Keratinocyte (primary cell): Measurements from ENCODE around the gene SPATA9. TPM values are rescaled to one million over a fixed set of nuclear protein-coding genes. Genes with fewer than 3 reads are reported as not detected.

Experiments used
- DNase-seq: peaks from one replicate; pipeline ENCODE4 v3.0.0-alpha.2; 2011; ENCODE audit warnings: low read depth, missing footprints, low spot score
- FAIRE-seq: peaks from 2 replicates; lab custom pipeline; 2011; peaks lifted over from hg19 to GRCh38; lab: Jason Lieb, UNC
- H2AFZ ChIP-seq: 2 replicates; pipeline ENCODE4 v1.6.0; 2012; ENCODE audit warnings: low read length, control low read depth, inconsistent platforms; ENCODE audit not compliant: control insufficient read depth
- H3K27ac ChIP-seq: 2 replicates; pipeline ENCODE4 v1.5.1; 2011; ENCODE audit warnings: low read length; ENCODE audit not compliant: control insufficient read depth, insufficient read depth
- H3K27me3 ChIP-seq: 3 replicates; pipeline ENCODE4 v1.6.0; 2011; ENCODE audit warnings: low read length; ENCODE audit not compliant: control insufficient read depth, insufficient read depth; ENCODE audit errors: extremely low read depth
- H3K36me3 ChIP-seq, 2 experiments: 2 replicates in 1 of 2; 3 replicates in 1 of 2; pipeline ENCODE4 v1.5.1; 2011; ENCODE audit warnings: low read length in 2 of 2, mild to moderate bottlenecking in 1 of 2; ENCODE audit not compliant: control insufficient read depth in 2 of 2, insufficient read depth in 2 of 2; ENCODE audit errors: extremely low read depth in 1 of 2
- H3K4me1 ChIP-seq: 3 replicates; pipeline ENCODE4 v1.5.1; 2011; ENCODE audit warnings: low read length; ENCODE audit not compliant: control insufficient read depth, insufficient read depth; ENCODE audit errors: extremely low read depth
- H3K4me2 ChIP-seq: 3 replicates; pipeline ENCODE4 v1.6.0; 2011; ENCODE audit warnings: low read depth, low read length; ENCODE audit not compliant: control insufficient read depth, insufficient read depth; ENCODE audit errors: extremely low read depth
- H3K4me3 ChIP-seq, 3 experiments: fragments of 200-600 bp in 1 of 3; sonication (generic) in 1 of 3; 2 replicates in 2 of 3; 3 replicates in 1 of 3; pipeline ENCODE4 v1.5.1; 2011 to 2016; ENCODE audit warnings: low read length in 3 of 3, mild to moderate bottlenecking in 3 of 3, control low read depth in 2 of 3, inconsistent platforms in 1 of 3, low read depth in 1 of 3, mixed read lengths in 1 of 3, mixed run types in 1 of 3, moderate library complexity in 1 of 3; ENCODE audit not compliant: control insufficient read depth in 2 of 3, insufficient read depth in 2 of 3; ENCODE audit errors: extremely low read depth in 1 of 3
- H3K79me2 ChIP-seq: 2 replicates; pipeline ENCODE4 v1.6.0; 2012; ENCODE audit warnings: low read length; ENCODE audit not compliant: control insufficient read depth, insufficient read depth
- H3K9ac ChIP-seq: 3 replicates; pipeline ENCODE4 v1.6.0; 2011; ENCODE audit warnings: low read length; ENCODE audit not compliant: control insufficient read depth, insufficient read depth; ENCODE audit errors: extremely low read depth
- H3K9me1 ChIP-seq: 3 replicates; pipeline ENCODE4 v1.6.0; 2011; ENCODE audit warnings: low read length; ENCODE audit not compliant: control insufficient read depth, insufficient read depth; ENCODE audit errors: extremely low read depth
- H3K9me3 ChIP-seq: 2 replicates; pipeline ENCODE4 v1.5.1; 2012; ENCODE audit warnings: low read depth, low read length; ENCODE audit not compliant: control insufficient read depth
- H4K20me1 ChIP-seq: 3 replicates; pipeline ENCODE4 v1.6.0; 2011; ENCODE audit warnings: low read length; ENCODE audit not compliant: control insufficient read depth, insufficient read depth; ENCODE audit errors: extremely low read depth
- EZH2 ChIP-seq: IDR thresholded peaks from one replicate; pipeline ENCODE4 v1.6.1; 2012; ENCODE audit warnings: inconsistent platforms, mild to moderate bottlenecking, low read length, moderate library complexity
- dilution Hi-C: fragments of 300-500 bp; cut with MboI; formaldehyde crosslinking; loops from one replicate; pipeline ENCODE4 v1.7.0; 2020; ENCODE audit warnings: low sequenced_read_pairs; ENCODE audit not compliant: extremely low pct_ligation_motif_present
- polyA plus RNA-seq, 5 experiments: library from polyadenylated mRNA; depleted of rRNA in 3 of 5; stranded (reverse) in 3 of 5; stranded (forward) in 1 of 5; unstranded in 1 of 5; fragments of >200 nt; gene quantifications; 1 replicate in 1 of 5; 2 replicates in 3 of 5; 3 replicates in 1 of 5; pipeline versions ENCODE4 v1.2.1 to v1.2.3, GENCODE V29; 2011 to 2012; ENCODE audit warnings: missing spikeins in 2 of 5, low read depth in 1 of 5, low replicate concordance in 1 of 5
- TF ChIP-seq, protein P1 (sequence below), 3 experiments: IDR thresholded peaks in 1 of 3; conservative IDR thresholded peaks in 1 of 3; optimal IDR thresholded peaks in 1 of 3; 2 replicates in 2 of 3; 3 replicates in 1 of 3; pipeline versions ENCODE3 to v1.5.1; 2011; ENCODE audit warnings: low read length in 3 of 3, mild to moderate bottlenecking in 3 of 3, moderate library complexity in 2 of 3, control low read depth in 1 of 3, inconsistent platforms in 1 of 3; ENCODE audit not compliant: insufficient read depth in 2 of 3; ENCODE audit errors: extremely low read depth in 1 of 3

The SPATA9 gene
- polyA plus RNA-seq, 1 donor (not counting 4 experiments of a cell fraction or from before 2014, with no cell fraction given): not detected

DNA sequence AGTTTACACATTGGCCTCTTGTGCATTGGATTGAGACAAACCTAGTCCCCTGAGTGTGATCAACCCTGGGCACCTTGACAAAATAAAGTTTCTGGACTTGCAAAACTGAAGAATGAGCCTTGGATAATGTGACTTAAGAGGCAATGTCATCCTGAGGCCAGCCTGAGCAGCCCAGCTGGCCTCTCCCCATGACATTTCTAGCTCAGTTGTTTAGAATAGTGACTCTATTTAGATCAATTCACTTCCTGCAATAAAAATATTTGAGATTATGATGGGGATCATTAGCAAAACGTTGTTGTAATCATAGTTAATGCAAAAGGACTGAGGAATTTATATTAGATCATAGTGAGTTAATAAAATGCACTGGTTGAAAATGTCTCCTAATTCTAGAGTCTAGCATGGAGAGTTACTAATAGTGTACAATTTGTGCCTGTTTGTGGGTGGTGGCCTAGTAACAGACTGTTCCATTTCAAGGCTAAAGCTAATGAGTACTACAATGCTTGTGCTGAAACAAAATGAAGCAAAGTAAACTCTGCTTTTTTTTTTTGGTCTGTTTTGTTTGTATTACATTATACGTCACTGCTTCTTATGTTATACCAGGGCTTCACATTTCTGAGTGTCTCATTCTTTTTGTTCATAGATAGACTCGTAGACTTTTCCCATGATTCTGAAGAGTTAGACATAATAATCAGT, 37.4 kb upstream of the SPATA9 start:
- DNase-seq: no peak
- Histone ChIP-seq H3K4me2 (no peak overlapping the region), H3K36me3 (no peaks in the 10 kb centered on the region), H3K9me1 (no peaks in the 10 kb centered on the region), H3K4me3 (no peak overlapping the region), H3K27ac (no peak overlapping the region), H3K9ac (no peak overlapping the region), H3K4me1 (peaks cover 11% of the 10 kb centered on the region), H3K9me3 (no peaks in the 10 kb centered on the region), H3K79me2 (no peaks in the 10 kb centered on the region), H4K20me1 (no peaks in the 10 kb centered on the region), H2AFZ (no peak overlapping the region), H3K27me3 (no peaks in the 10 kb centered on the region)
- dilution Hi-C loops: no loop called here
- TF ChIP-seq EZH2: no peak
- TF ChIP-seq, protein P1, sequence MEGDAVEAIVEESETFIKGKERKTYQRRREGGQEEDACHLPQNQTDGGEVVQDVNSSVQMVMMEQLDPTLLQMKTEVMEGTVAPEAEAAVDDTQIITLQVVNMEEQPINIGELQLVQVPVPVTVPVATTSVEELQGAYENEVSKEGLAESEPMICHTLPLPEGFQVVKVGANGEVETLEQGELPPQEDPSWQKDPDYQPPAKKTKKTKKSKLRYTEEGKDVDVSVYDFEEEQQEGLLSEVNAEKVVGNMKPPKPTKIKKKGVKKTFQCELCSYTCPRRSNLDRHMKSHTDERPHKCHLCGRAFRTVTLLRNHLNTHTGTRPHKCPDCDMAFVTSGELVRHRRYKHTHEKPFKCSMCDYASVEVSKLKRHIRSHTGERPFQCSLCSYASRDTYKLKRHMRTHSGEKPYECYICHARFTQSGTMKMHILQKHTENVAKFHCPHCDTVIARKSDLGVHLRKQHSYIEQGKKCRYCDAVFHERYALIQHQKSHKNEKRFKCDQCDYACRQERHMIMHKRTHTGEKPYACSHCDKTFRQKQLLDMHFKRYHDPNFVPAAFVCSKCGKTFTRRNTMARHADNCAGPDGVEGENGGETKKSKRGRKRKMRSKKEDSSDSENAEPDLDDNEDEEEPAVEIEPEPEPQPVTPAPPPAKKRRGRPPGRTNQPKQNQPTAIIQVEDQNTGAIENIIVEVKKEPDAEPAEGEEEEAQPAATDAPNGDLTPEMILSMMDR (optimal IDR thresholded peaks at IDR 0.05 in 1 of 3, IDR thresholded peaks at IDR 0.05 in 1 of 3, conservative IDR thresholded peaks at IDR 0.05 in 1 of 3; ENCODE audit: extremely low read depth in 1 of 3, insufficient read depth in 2 of 3, low read length in 3 of 3): no peak
- no peak for FAIRE-seq

DNA sequence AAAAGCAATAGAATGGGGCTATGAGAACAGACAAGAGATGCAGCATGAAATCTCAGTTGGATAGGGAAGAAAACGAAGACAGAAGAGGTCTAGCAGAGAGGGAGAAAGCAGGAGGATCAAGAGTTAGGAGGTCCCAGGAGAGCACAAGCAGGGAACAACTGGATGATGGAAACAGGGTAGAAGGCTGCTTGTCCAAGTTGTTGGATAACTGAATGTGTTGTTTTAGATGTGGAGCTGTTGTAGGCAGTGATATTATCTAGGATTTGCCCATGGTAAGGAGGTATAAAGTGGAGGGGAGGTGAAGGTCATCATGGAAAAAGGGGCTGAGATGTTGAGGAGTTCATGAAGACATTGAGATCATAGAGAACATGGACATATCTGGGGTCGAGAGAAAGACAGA, 35.9 kb upstream of the SPATA9 start:
- Histone ChIP-seq H3K79me2 (no peaks in the 10 kb centered on the region), H3K9me1 (no peaks in the 10 kb centered on the region), H3K4me3 (no peak overlapping the region), H3K9ac (no peak overlapping the region), H4K20me1 (no peaks in the 10 kb centered on the region), H3K9me3 (no peaks in the 10 kb centered on the region), H3K36me3 (no peaks in the 10 kb centered on the region), H3K4me2 (no peak overlapping the region), H3K27me3 (no peaks in the 10 kb centered on the region), H2AFZ (no peak overlapping the region), H3K4me1 (peaks cover 13% of the 10 kb centered on the region), H3K27ac (no peak overlapping the region)
- DNase-seq (no peak), FAIRE-seq (no peak)
- TF ChIP-seq EZH2: no peak
- TF ChIP-seq, protein P1 (optimal IDR thresholded peaks at IDR 0.05 in 1 of 3, IDR thresholded peaks at IDR 0.05 in 1 of 3, conservative IDR thresholded peaks at IDR 0.05 in 1 of 3; ENCODE audit: extremely low read depth in 1 of 3, insufficient read depth in 2 of 3, low read length in 3 of 3): no peak
- dilution Hi-C loops: no loop called here
